Cardiac muscle cell (in vitro differentiated cells and primary cell): ENCODE data around the gene LAMP1. TPM values are rescaled to one million over a fixed set of nuclear protein-coding genes. Genes with fewer than 3 reads are reported as not detected.
"Not testable (repeated sequence)": the region's sequence is repeated elsewhere in the genome, so short reads cannot be mapped to it uniquely, and the experiment has no call there.

Experiments
- DNase-seq, 2 donors: peaks; one replicate each; pipeline versions ENCODE4 v3.0.0 to v3.0.0-alpha.2; 2010 to 2017; ENCODE audit warnings: low read depth in 1 of 2, low spot score in 1 of 2
- H3K27ac ChIP-seq: fragments of 200-600 bp; sonication (generic); 2 replicates; pipeline ENCODE4 v1.5.1; 2016
- H3K27me3 ChIP-seq: fragments of 200-600 bp; sonication (generic); 2 replicates; pipeline ENCODE4 v1.6.0; 2016; ENCODE audit warnings: control low read depth
- H3K36me3 ChIP-seq: fragments of 200-600 bp; sonication (generic); 2 replicates; pipeline ENCODE4 v1.5.1; 2016; ENCODE audit warnings: control low read depth
- H3K4me1 ChIP-seq: fragments of 200-600 bp; sonication (generic); 2 replicates; pipeline ENCODE4 v1.8.1; 2017; ENCODE audit warnings: low read depth, mild to moderate bottlenecking, mixed run types
- H3K4me3 ChIP-seq: fragments of 200-600 bp; sonication (generic); 2 replicates; pipeline ENCODE4 v1.5.1; 2016; ENCODE audit warnings: mild to moderate bottlenecking
- H3K9me3 ChIP-seq: fragments of 200-600 bp; sonication (generic); 2 replicates; pipeline ENCODE4 v1.5.1; 2017; ENCODE audit warnings: low read depth, mild to moderate bottlenecking, control low read depth
- polyA plus RNA-seq: library from polyadenylated mRNA; unstranded; fragments of >200 nt; fragmentation: Nextera tagmentation; extraction: Ambion mirVana; gene quantifications from 2 replicates; pipeline ENCODE4 v1.2.1, GENCODE V29; 2016
- total RNA-seq: library from RNA; depleted of rRNA; stranded (reverse); fragments of >200 nt; gene quantifications from 2 replicates; pipeline ENCODE4 v1.2.3, GENCODE V29; 2016
- TF ChIP-seq, protein P1 (sequence below): IDR thresholded peaks from 2 replicates; pipeline ENCODE4 v1.5.1; 2012; ENCODE audit warnings: low read depth, mild to moderate bottlenecking, low read length

Gene LAMP1
- total and polyA plus RNA-seq, 2 experiments from 2014 or later, result 43.8 to 83.7 TPM

DNA sequence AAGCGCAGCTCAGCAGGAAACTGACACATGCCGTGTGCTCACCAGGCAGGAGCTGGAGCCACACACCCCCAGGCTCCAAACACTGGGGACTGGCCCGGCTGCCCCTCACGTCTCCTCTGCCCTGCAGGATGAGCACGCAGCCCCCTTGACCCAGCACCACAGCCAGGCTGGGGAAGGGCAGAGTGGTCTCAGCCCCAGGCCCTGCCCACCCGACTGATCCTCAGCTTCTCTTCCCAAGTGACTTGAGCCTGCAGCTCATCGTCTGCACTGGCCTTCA is 46.6 kb downstream of the LAMP1 start:
- Histone ChIP-seq H3K27me3 (no peaks in the 10 kb centered on the region), H3K4me3 (no peak overlapping the region), H3K36me3 (no peaks in the 10 kb centered on the region), H3K9me3 (no peaks in the 10 kb centered on the region), H3K4me1 (no peaks in the 10 kb centered on the region), H3K27ac (no peak overlapping the region)
- TF ChIP-seq, protein P1, sequence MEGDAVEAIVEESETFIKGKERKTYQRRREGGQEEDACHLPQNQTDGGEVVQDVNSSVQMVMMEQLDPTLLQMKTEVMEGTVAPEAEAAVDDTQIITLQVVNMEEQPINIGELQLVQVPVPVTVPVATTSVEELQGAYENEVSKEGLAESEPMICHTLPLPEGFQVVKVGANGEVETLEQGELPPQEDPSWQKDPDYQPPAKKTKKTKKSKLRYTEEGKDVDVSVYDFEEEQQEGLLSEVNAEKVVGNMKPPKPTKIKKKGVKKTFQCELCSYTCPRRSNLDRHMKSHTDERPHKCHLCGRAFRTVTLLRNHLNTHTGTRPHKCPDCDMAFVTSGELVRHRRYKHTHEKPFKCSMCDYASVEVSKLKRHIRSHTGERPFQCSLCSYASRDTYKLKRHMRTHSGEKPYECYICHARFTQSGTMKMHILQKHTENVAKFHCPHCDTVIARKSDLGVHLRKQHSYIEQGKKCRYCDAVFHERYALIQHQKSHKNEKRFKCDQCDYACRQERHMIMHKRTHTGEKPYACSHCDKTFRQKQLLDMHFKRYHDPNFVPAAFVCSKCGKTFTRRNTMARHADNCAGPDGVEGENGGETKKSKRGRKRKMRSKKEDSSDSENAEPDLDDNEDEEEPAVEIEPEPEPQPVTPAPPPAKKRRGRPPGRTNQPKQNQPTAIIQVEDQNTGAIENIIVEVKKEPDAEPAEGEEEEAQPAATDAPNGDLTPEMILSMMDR, result no peak
- no peak for DNase-seq

DNA sequence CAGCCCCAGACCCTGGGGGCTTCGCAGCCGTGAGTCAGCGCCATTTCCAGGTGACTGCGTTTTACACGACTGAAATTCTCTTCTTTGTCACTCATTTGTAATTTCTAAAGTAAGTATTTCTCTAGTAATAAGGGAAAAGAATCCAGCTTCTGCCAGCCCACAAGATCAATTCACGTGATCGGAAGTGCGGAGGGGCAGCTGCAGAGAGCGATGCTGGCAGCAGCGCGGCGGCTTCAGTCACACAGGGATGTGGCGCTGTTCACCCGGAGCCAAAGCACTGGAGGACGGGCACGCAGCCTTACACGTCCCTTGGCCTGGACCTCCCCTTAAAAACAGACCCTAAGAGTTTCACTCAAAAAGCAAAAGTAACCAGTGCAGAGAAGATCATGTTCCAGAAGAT is 48.4 kb downstream of the LAMP1 start:
- Histone ChIP-seq H3K36me3 (no peaks in the 10 kb centered on the region), H3K27ac (no peak overlapping the region), H3K27me3 (no peaks in the 10 kb centered on the region), H3K4me3 (no peak overlapping the region), H3K9me3 (no peaks in the 10 kb centered on the region), H3K4me1 (no peaks in the 10 kb centered on the region)
- DNase-seq, result no peak
- TF ChIP-seq, protein P1, result no peak

DNA sequence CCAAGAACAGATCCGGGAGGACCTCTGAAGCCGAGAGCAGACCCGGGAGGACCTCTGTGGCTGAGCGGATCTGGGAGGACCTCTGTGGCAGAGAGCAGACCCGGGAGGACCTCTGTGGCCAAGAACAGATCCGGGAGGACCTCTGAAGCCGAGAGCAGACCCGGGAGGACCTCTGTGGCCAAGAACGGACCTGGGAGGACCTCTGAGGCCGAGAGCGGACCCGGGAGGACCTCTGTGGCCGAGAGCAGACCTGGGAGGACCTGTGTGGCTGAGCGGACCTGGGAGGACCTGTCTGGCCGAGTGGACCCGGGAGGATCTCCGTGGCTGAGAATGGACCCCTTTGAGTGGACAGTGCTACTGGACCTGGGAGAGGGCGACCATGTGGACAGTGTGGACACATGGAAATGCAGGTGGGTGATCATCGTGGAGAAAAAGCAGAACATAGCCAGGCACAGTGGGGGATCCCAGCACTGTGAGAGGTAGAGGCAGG is 50.7 kb downstream of the LAMP1 start:
- H3K4me1 ChIP-seq, H3K36me3 ChIP-seq, H3K27ac ChIP-seq, H3K27me3 ChIP-seq, DNase-seq, H3K9me3 ChIP-seq, H3K4me3 ChIP-seq: not testable (repeated sequence)

DNA sequence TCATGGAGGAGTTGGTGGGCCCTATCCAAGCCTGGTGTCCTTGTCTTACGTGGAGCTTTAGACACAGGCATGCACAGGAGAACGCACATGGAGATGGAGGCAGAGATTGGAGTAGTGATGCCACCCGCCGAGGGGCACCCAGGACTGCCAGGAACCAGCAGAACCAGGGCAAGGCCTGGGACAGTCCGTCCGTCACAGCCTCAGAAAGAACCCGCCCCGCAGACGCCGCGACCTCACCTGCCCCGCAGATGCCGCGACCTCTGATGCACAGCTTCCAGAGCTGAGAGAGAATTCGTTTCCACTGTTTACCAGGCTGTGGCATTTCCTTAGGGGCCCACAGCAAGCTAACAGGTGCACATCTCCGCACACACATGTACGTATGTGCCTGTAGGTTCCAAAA is 51.6 kb downstream of the LAMP1 start:
- Histone ChIP-seq H3K9me3 (no peaks in the 10 kb centered on the region), H3K27me3 (no peaks in the 10 kb centered on the region), H3K36me3 (no peaks in the 10 kb centered on the region), H3K4me3 (no peak overlapping the region), H3K27ac (no peak overlapping the region), H3K4me1 (no peaks in the 10 kb centered on the region)
- no peak for DNase-seq
- TF ChIP-seq, protein P1, result no peak

DNA sequence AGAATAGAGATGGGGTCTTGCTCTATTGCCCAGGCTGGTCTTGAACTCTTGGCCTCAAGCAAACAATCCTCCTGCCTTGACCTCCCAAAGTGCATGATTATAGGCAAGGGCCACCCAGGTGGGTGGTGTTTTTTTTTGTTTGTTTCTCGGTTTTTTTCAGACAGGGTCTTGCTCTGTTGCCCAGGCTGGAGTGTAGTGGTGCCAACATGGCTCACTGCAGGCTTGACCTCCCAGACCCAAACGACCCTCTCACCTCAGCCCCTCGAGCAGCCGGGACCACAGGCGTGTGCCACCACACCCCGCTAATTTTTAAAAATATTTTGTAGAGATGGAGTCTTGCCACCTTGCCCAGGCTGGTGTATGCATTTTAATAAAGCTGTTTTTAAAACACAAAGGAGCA is 52.0 kb downstream of the LAMP1 start:
- no peaks in the 10 kb centered on the region for H3K27me3 ChIP-seq
- H3K4me1 ChIP-seq, result no peaks in the 10 kb centered on the region
- H3K4me3 ChIP-seq, result no peak overlapping the region
- H3K36me3 ChIP-seq, result no peaks in the 10 kb centered on the region
- no peaks in the 10 kb centered on the region for H3K9me3 ChIP-seq
- H3K27ac ChIP-seq, result no peak overlapping the region
- DNase-seq, result no peak
- TF ChIP-seq, protein P1, result no peak

DNA sequence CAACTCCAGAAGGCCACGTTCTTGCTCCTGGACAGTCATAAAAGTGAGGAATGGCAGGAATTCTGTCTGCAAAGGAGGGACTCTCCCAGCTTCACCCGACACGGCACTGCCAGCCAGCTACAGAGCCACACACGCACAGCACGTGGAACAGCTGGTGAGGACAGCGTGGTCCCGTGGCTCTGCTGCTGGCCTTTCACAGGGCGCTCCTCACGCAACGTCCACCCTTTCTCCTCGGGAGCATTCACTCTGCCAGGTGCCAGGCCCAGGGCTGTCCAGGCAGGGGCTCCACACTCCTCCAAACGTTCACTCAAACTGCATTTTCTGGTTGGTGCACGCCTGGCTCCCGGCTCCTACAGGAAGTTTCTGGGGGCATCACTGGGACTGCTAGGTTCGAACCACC is 52.5 kb downstream of the LAMP1 start:
- TF ChIP-seq, protein P1, result no peak
- no peak overlapping the region for H3K27ac ChIP-seq
- no peak for DNase-seq

More for the DNA sequence above, 52.5 kb downstream of the LAMP1 start:
- Histone ChIP-seq H3K36me3 (no peaks in the 10 kb centered on the region), H3K4me1 (no peaks in the 10 kb centered on the region), H3K4me3 (no peak overlapping the region), H3K9me3 (no peaks in the 10 kb centered on the region), H3K27me3 (no peaks in the 10 kb centered on the region)
